Smooth muscle cell (in vitro differentiated cells): ENCODE results near the gene CYP2F1. TPM values are rescaled to one million over a fixed set of nuclear protein-coding genes. Genes with fewer than 3 reads are reported as not detected.

Experiments
- DNase-seq: peaks from one replicate; lab custom pipeline; 2025; ENCODE audit not compliant: unreplicated experiment; lab: John Stamatoyannopoulos, UW
- H2AFZ ChIP-seq: fragments of 200-600 bp; sonication (generic); 2 replicates; pipeline ENCODE4 v1.6.0; 2016; ENCODE audit warnings: antibody characterized with exemption, low read depth, mild to moderate bottlenecking
- H3F3A ChIP-seq: fragments of 200-600 bp; sonication (generic); 2 replicates; pipeline ENCODE4 v1.6.0; 2017; ENCODE audit warnings: antibody characterized with exemption, low read depth
- H3K27ac ChIP-seq: fragments of 200-600 bp; sonication (generic); 2 replicates; pipeline ENCODE4 v1.5.1; 2016; ENCODE audit warnings: low read depth, mild to moderate bottlenecking
- H3K27me3 ChIP-seq: fragments of 200-600 bp; sonication (generic); 2 replicates; pipeline ENCODE4 v1.6.1; 2016; ENCODE audit warnings: low read depth, mild to moderate bottlenecking
- H3K36me3 ChIP-seq: fragments of 200-600 bp; sonication (generic); 2 replicates; pipeline ENCODE4 v1.5.1; 2016; ENCODE audit warnings: low read depth
- H3K4me1 ChIP-seq: fragments of 200-600 bp; sonication (generic); 2 replicates; pipeline ENCODE4 v1.5.1; 2016; ENCODE audit warnings: low read depth
- H3K4me2 ChIP-seq: fragments of 200-600 bp; sonication (generic); 2 replicates; pipeline ENCODE4 v1.6.0; 2016; ENCODE audit warnings: mild to moderate bottlenecking
- H3K4me3 ChIP-seq: fragments of 200-600 bp; sonication (generic); 2 replicates; pipeline ENCODE4 v1.5.1; 2016; ENCODE audit warnings: mild to moderate bottlenecking
- H3K79me2 ChIP-seq: fragments of 200-600 bp; sonication (generic); 2 replicates; pipeline ENCODE4 v1.6.0; 2016; ENCODE audit warnings: low read depth, mild to moderate bottlenecking
- H3K9ac ChIP-seq: fragments of 200-600 bp; sonication (generic); 2 replicates; pipeline ENCODE4 v1.6.0; 2016; ENCODE audit warnings: low read depth
- H3K9me3 ChIP-seq: fragments of 200-600 bp; sonication (generic); replicated peaks from 2 replicates; pipeline ENCODE4 v1.5.1; 2016; ENCODE audit warnings: low read depth
- H4K20me1 ChIP-seq: fragments of 200-600 bp; sonication (generic); 2 replicates; pipeline ENCODE4 v1.6.0; 2016; ENCODE audit warnings: low read depth
- WGBS: methylation state at CpG from one replicate; pipeline ENCODE4 v1.1.7; 2016; ENCODE audit warnings: low lambda C conversion rate; 5-methylcytosine and 5-hydroxymethylcytosine counted together
- polyA plus RNA-seq: library from polyadenylated mRNA; unstranded; fragments of >200 nt; fragmentation: Nextera tagmentation; extraction: Ambion mirVana; gene quantifications from 2 replicates; pipeline ENCODE4 v1.2.1, GENCODE V29; 2016
- total RNA-seq: library from RNA; depleted of rRNA; stranded (reverse); fragments of >200 nt; gene quantifications from 2 replicates; pipeline ENCODE4 v1.2.3, GENCODE V29; 2014
- TF ChIP-seq, protein P1 (sequence below): fragments of 200-600 bp; sonication (generic); IDR thresholded peaks from 2 replicates; pipeline ENCODE4 v1.5.1; 2017; ENCODE audit warnings: borderline replicate concordance, mild to moderate bottlenecking, antibody characterized with exemption; ENCODE audit not compliant: insufficient read depth, poor library complexity, severe bottlenecking

Gene CYP2F1
- total and polyA plus RNA-seq, 2 experiments from 2014 or later: not detected

DNA sequence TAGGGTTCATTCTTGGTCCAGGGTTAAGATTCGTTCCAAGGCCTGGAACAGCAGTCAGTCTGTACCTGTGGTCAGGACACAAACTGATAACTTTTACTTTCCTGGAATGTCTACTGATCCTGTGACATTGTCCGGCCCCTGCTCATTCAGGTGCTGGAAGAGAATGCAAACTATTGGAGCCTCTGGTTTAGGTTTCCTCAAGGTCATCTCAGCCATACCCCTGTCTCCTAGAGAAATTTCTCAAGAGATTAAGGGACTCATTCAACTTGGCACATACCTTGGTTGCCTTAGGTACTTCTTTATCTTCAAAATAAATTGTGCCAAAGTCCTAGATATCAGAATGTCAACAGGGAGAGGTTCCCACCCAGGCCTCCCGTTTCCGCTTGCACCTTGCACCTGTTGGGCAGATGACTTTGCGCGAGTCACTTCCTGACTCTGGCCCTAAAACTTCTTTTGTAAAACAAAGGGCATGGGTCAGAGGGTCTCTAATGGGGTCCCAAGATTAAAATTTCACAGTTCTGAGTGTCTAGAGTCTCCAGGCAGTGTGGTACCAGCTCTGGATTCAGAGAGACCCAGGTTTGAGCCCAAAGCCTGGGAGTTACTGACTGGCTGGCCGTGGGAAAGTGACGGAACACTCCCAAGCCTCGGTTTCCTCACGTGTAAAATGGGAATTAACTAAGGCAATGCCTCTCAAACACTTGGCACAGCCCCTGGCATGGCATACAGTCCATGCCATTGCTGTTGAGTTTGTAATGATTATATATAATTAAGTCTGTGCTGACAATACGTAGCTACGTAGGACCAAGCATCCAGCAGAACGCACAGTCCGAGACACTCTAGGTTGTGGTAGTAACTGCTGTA lies 52.9 kb downstream of the CYP2F1 start:
- Histone ChIP-seq H3F3A (no peaks in the 10 kb centered on the region), H3K4me1 (no peaks in the 10 kb centered on the region), H3K36me3 (no peaks in the 10 kb centered on the region), H3K27ac (no peak overlapping the region), H4K20me1 (no peaks in the 10 kb centered on the region), H3K9me3 (no peaks in the 10 kb centered on the region), H3K27me3 (no peaks in the 10 kb centered on the region), H3K4me3 (no peak overlapping the region), H2AFZ (no peak overlapping the region), H3K4me2 (no peak overlapping the region), H3K79me2 (no peaks in the 10 kb centered on the region), H3K9ac (no peak overlapping the region)
- 93% methylated on average over 14 of the region's 14 CpGs for WGBS
- no peak for DNase-seq
- TF ChIP-seq, protein P1, sequence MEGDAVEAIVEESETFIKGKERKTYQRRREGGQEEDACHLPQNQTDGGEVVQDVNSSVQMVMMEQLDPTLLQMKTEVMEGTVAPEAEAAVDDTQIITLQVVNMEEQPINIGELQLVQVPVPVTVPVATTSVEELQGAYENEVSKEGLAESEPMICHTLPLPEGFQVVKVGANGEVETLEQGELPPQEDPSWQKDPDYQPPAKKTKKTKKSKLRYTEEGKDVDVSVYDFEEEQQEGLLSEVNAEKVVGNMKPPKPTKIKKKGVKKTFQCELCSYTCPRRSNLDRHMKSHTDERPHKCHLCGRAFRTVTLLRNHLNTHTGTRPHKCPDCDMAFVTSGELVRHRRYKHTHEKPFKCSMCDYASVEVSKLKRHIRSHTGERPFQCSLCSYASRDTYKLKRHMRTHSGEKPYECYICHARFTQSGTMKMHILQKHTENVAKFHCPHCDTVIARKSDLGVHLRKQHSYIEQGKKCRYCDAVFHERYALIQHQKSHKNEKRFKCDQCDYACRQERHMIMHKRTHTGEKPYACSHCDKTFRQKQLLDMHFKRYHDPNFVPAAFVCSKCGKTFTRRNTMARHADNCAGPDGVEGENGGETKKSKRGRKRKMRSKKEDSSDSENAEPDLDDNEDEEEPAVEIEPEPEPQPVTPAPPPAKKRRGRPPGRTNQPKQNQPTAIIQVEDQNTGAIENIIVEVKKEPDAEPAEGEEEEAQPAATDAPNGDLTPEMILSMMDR: no peak

- Histone ChIP-seq H3K9me3 (no peaks in the 10 kb centered on the region), H3K27ac (no peak overlapping the region), H3K4me2 (no peak overlapping the region), H3K4me3 (no peak overlapping the region), H3K79me2 (no peaks in the 10 kb centered on the region), H3K27me3 (no peaks in the 10 kb centered on the region), H3K9ac (no peak overlapping the region), H3K36me3 (no peaks in the 10 kb centered on the region), H3K4me1 (peaks cover 7% of the 10 kb centered on the region), H2AFZ (no peak overlapping the region), H4K20me1 (no peaks in the 10 kb centered on the region), H3F3A (peaks cover 4% of the 10 kb centered on the region)
- 84% methylated on average over 5 of the region's 6 CpGs for WGBS
- no peak for DNase-seq
- TF ChIP-seq, protein P1: no peak
These were observed 58.3 kb downstream of the CYP2F1 start for GRCh38 chr19:41172297-41173164.

GRCh38 chr19:41174297-41174928 lies 60.2 kb downstream of the CYP2F1 start:
- no peak overlapping the region for H3K4me3 ChIP-seq

More at GRCh38 chr19:41174297-41174928, 60.2 kb downstream of the CYP2F1 start:
- H4K20me1 ChIP-seq: no peaks in the 10 kb centered on the region
- no peak overlapping the region for H3K27ac ChIP-seq
- peaks cover 7% of the 10 kb centered on the region for H3K4me1 ChIP-seq
- no peak overlapping the region for H3K9ac ChIP-seq
- H3K79me2 ChIP-seq: no peaks in the 10 kb centered on the region
- peaks cover 4% of the 10 kb centered on the region for H3F3A ChIP-seq
- no peak overlapping the region for H3K4me2 ChIP-seq
- WGBS: 96% methylated on average over 13 of the region's 15 CpGs
- TF ChIP-seq, protein P1: no peak
- DNase-seq: no peak
- no peaks in the 10 kb centered on the region for H3K27me3 ChIP-seq
- H2AFZ ChIP-seq: no peak overlapping the region
- no peaks in the 10 kb centered on the region for H3K36me3 ChIP-seq
- H3K9me3 ChIP-seq: no peaks in the 10 kb centered on the region
